Chondrocyte (in vitro differentiated cells): ENCODE results near the gene TMEM33. TPM values are rescaled to one million over a fixed set of nuclear protein-coding genes. Genes with fewer than 3 reads are reported as not detected.

Experiments used
- DNase-seq: peaks from one replicate; pipeline ENCODE4 v3.0.0; 2021; ENCODE audit warnings: mixed read lengths, low spot score
- H3K27ac Mint-ChIP-seq: one replicate; pipeline ENCODE4 v1.8.0; 2021; ENCODE audit warnings: mild to moderate bottlenecking, moderate library complexity, mixed read lengths; ENCODE audit not compliant: unreplicated experiment
- H3K27me3 Mint-ChIP-seq: 2 replicates; pipeline ENCODE4 v1.8.0; 2021; ENCODE audit warnings: low read depth, mixed read lengths
- H3K36me3 Mint-ChIP-seq: 2 replicates; pipeline ENCODE4 v1.8.0; 2021; ENCODE audit warnings: low read depth, mixed read lengths
- H3K4me1 Mint-ChIP-seq: 2 replicates; pipeline ENCODE4 v1.8.0; 2021; ENCODE audit warnings: low read depth, mild to moderate bottlenecking, mixed read lengths
- H3K4me3 Mint-ChIP-seq: one replicate; pipeline ENCODE4 v1.8.0; 2021; ENCODE audit warnings: mild to moderate bottlenecking, moderate library complexity, mixed read lengths; ENCODE audit not compliant: unreplicated experiment
- H3K9me3 Mint-ChIP-seq: 2 replicates; pipeline ENCODE4 v1.8.0; 2021; ENCODE audit warnings: low read depth, mixed read lengths
- total RNA-seq: library from RNA; stranded (reverse); gene quantifications from 3 replicates; pipeline ENCODE4 v1.2.1, GENCODE V29; 2021
- TF ChIP-seq, protein P1 (sequence below): fragments of 200-600 bp; sonication (generic); IDR thresholded peaks from 2 replicates; pipeline ENCODE4 v1.5.0; 2021; ENCODE audit warnings: antibody characterized with exemption, mild to moderate bottlenecking, moderate library complexity

The TMEM33 gene
- total RNA-seq, 1 donor from 2014 or later: 49.9 TPM

DNA sequence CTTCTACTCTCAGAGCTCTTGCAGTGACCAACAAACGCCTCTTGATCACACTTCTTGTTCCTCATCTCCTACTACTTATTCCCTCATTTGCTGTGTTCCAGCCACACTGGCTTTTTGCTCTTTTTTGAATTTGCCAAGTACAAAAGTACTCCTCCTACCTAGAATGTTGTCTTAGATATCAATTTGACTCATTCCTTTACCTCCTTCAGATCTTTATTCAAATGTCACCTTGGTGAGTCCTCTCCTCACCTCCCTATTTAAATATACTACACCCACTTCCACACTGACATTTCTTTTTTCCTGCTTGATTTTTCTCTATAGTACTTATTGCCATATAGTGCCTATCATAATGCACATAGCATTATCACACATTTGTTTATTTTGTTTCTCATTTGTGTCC is 40.1 kb downstream of the TMEM33 start:
- TF ChIP-seq, protein P1, sequence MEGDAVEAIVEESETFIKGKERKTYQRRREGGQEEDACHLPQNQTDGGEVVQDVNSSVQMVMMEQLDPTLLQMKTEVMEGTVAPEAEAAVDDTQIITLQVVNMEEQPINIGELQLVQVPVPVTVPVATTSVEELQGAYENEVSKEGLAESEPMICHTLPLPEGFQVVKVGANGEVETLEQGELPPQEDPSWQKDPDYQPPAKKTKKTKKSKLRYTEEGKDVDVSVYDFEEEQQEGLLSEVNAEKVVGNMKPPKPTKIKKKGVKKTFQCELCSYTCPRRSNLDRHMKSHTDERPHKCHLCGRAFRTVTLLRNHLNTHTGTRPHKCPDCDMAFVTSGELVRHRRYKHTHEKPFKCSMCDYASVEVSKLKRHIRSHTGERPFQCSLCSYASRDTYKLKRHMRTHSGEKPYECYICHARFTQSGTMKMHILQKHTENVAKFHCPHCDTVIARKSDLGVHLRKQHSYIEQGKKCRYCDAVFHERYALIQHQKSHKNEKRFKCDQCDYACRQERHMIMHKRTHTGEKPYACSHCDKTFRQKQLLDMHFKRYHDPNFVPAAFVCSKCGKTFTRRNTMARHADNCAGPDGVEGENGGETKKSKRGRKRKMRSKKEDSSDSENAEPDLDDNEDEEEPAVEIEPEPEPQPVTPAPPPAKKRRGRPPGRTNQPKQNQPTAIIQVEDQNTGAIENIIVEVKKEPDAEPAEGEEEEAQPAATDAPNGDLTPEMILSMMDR: no peak
- Mint-ChIP-seq H3K4me1 (no peaks in the 10 kb centered on the region), H3K4me3 (no peak overlapping the region), H3K27ac (no peak overlapping the region), H3K9me3 (no peaks in the 10 kb centered on the region), H3K36me3 (no peaks in the 10 kb centered on the region), H3K27me3 (no peaks in the 10 kb centered on the region)
- DNase-seq: no peak

DNA sequence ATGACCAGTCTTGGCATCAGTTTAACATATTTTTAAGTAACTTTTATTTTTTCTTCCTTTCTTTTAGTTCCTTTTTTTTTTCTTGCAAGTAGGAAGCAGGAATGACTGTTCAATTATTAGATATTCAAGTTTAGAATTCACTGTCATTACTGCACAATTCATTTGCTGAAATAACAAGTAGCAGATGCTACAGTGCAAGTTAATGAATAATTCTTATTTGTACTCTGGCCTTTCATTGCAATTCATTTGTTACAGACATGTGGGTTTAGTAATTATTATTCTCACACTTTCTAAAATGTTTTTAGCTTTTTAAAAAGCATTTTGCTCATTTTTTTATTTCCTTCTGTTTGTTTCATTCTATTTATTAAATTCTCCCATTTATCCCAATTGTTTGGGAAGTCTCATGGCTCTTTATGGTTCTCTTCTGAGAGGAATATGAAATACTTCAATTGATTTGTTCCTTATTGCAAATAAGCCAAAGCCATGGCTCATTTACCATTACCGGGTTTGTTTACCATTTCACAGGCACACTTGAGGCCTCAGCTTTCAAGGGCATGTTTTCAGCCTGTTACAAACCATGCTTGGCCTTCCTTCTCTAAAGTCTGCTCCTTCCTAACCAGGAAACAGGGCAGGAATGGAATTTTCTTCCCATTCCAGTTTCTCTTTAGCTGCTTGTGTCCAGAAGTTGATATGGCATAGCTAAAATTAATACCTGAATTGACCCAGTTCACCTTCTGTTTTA is 41.7 kb downstream of the TMEM33 start:
- TF ChIP-seq, protein P1: no peak
- Mint-ChIP-seq H3K4me3 (no peak overlapping the region), H3K27me3 (no peaks in the 10 kb centered on the region), H3K36me3 (no peaks in the 10 kb centered on the region), H3K4me1 (no peaks in the 10 kb centered on the region), H3K27ac (no peak overlapping the region), H3K9me3 (no peaks in the 10 kb centered on the region)
- DNase-seq: no peak

DNA sequence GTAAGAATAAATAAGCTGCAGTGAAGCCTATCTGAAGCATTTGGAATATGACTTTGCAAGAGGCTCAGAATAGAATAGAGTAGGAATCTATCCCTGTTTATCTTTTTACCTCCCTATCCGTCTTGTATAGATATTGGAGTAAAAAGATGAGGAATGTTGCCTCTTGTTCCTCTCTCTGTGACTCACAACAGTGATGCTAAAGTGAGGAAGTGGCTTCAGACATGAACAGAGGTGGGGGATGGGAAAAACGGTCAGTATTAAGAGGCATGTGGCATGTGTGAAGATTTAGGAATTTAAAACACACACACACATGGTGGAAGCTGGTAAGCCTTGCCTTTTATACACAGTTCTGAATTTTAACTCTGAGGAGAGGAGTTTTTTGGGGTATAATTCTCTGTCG is 42.5 kb downstream of the TMEM33 start:
- Mint-ChIP-seq H3K9me3 (no peaks in the 10 kb centered on the region), H3K4me1 (no peaks in the 10 kb centered on the region), H3K4me3 (no peak overlapping the region), H3K27ac (no peak overlapping the region), H3K27me3 (no peaks in the 10 kb centered on the region), H3K36me3 (no peaks in the 10 kb centered on the region)
- no peak for DNase-seq
- TF ChIP-seq, protein P1: no peak

DNA sequence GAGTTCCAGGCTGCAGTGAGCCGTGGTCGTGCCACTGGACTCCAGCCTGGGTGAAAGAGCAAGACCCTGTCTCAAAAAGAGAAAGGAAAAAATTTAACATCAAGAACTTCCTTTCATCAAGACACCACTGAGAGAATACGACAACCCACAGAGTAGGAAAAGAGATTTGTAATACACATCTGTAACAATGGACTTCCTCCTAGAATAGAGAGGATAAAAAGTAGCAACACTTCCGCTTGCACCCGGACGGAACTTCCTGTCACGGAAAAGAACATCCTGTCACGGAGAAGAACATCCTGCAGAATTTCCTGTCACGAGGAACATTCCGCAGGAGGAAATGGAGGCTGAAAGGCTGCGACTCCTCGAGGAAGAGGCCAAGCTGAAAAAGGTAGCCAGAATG is 46.2 kb downstream of the TMEM33 start, which contains the start of gene DCAF4L1:
TSS of gene DCAF4L1 (plus strand) at position 301 of the 400 bp plus-strand sequence. CDS start at position 338, 37 bp downstream.
- no peaks in the 10 kb centered on the region for H3K27me3 Mint-ChIP-seq
- TF ChIP-seq, protein P1: no peak
- DNase-seq: no peak
- no peaks in the 10 kb centered on the region for H3K9me3 Mint-ChIP-seq
- H3K36me3 Mint-ChIP-seq: no peaks in the 10 kb centered on the region
- no peak within 1 kb of the TSS for H3K27ac Mint-ChIP-seq
- no peak within 1 kb of the TSS for H3K4me3 Mint-ChIP-seq
- H3K4me1 Mint-ChIP-seq: no peaks in the 10 kb centered on the region

DNA sequence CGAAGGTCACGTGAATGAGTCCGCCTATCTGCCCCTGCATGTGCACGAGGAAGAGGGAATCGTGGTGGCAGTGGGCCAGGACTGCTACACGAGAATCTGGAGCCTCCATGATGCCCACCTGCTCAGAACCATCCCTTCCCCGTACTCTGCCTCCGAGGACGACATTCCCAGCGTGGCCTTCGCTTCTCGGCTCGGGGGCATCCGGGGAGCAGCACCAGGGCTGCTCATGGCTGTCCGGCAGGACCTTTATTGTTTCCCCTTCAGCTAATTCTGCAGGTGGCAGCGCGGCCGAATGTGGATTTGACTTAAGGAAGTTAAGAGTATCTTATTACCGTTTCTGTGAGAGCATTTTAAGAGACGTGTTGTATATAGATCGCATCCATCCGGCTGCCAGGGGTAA is 47.5 kb downstream of the TMEM33 start:
- H3K4me1 Mint-ChIP-seq: no peaks in the 10 kb centered on the region
- H3K27ac Mint-ChIP-seq: no peak overlapping the region
- no peaks in the 10 kb centered on the region for H3K36me3 Mint-ChIP-seq
- TF ChIP-seq, protein P1: no peak
- H3K4me3 Mint-ChIP-seq: no peak overlapping the region
- no peaks in the 10 kb centered on the region for H3K27me3 Mint-ChIP-seq
- DNase-seq: no peak
- H3K9me3 Mint-ChIP-seq: no peaks in the 10 kb centered on the region
